ENCODE data around the gene RCAN3. TPM values are rescaled to one million over a fixed set of nuclear protein-coding genes. Genes with fewer than 3 reads are reported as not detected.

Gene RCAN3
- total and polyA plus RNA-seq, 9 of the 15 experiments (the other 6 are each of a cell fraction or from before 2014, with no cell fraction given) = 0.10 to 1.4 (median 0.43) TPM

DNA sequence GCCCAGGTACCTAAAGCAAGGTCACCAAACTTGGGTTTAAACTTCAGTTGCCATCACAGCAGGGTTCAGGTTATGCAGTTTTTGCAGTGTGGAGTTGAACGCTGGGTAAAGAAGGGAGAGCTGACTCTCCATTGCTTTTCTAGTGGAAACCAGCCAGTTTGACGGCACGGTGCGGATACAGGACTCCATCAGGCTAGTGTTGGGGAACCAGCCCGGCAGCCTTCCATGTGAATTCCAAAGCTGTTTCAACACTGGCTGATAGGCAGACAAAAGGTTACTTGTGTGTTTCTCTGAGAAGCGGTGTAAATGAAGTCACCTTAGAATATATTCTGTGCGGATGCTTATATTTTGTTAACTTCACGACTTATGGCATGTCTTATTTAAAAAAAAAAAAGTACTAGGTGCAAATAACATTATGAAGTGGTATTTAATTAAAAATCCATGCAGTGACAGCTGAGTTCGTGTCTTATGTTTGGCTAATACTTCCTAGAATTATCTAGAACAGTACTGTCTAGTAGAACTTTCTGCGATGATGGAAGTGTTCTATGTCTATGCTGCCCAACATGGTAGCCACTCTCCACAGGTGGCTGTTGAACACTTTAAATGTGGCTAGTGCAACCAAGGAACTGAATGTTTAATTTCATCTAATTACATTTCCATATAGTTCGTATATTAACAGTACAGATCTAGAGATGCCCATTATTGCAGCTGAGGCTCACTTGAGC lies 29.9 kb upstream of the RCAN3 start:
- ChIA-PET CTCF (ENCODE audit: low intra/inter-chr PET ratio) (interaction anchor here (0.6 kb wide), 1 partner anchor 18 kb away, joined by 3 read pairs; no protein-coding TSS in a partner anchor), POLR2A (interaction anchor here (0.6 to 1.7 kb wide), 3 partner anchors 13 to 993 kb away, joined by 3 to 7 read pairs (median 4); no protein-coding TSS in a partner anchor)
- TF ChIP-seq NR2C1 (IDR thresholded peaks at IDR 0.05) = no peak
- no peak for TF ChIP-seq NR2C1 (tag; IDR thresholded peaks at IDR 0.05)
- TF ChIP-seq NR4A1 (CRISPR knock-in tag; IDR thresholded peaks at IDR 0.05) = no peak
- no peak for TF ChIP-seq NR4A1 (tag; IDR thresholded peaks at IDR 0.05)
- no peak for TF ChIP-seq KAT7 (CRISPR knock-in tag; IDR thresholded peaks at IDR 0.05; ENCODE audit: borderline replicate concordance)
- no peak for TF ChIP-seq ELK1 (CRISPR knock-in tag; IDR thresholded peaks at IDR 0.05)
- TF ChIP-seq, protein P1, sequence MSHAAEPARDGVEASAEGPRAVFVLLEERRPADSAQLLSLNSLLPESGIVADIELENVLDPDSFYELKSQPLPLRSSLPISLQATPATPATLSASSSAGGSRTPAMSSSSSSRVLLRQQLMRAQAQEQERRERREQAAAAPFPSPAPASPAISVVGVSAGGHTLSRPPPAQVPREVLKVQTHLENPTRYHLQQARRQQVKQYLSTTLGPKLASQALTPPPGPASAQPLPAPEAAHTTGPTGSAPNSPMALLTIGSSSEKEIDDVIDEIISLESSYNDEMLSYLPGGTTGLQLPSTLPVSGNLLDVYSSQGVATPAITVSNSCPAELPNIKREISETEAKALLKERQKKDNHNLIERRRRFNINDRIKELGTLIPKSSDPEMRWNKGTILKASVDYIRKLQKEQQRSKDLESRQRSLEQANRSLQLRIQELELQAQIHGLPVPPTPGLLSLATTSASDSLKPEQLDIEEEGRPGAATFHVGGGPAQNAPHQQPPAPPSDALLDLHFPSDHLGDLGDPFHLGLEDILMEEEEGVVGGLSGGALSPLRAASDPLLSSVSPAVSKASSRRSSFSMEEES (CRISPR knock-in tag; IDR thresholded peaks at IDR 0.05) = no peak
- no peak for TF ChIP-seq BRF1 (IDR thresholded peaks at IDR 0.05; ENCODE audit: borderline replicate concordance, extremely low read depth, insufficient read length)
- TF ChIP-seq ZFX (CRISPR knock-in tag; IDR thresholded peaks at IDR 0.05) = no peak
- no peak for TF ChIP-seq MYBL2 (IDR thresholded peaks at IDR 0.05; ENCODE audit: low read depth)
- TF ChIP-seq MYBL2 (CRISPR knock-in tag; IDR thresholded peaks at IDR 0.05; ENCODE audit: borderline replicate concordance) = no peak
- Histone ChIP-seq H3K4me1 (replicated peaks in 1 of 2; ENCODE audit: control insufficient read depth in 2 of 2, insufficient read depth in 2 of 2, low read length in 2 of 2) (no peaks in the 10 kb centered on the region), H3K27me3 (ENCODE audit: control insufficient read depth in 2 of 2, insufficient read depth in 2 of 2, low read length in 2 of 2) (no peaks in the 10 kb centered on the region), H3K4me2 (ENCODE audit: insufficient read depth, low read length) (no peak overlapping the region), H2AFZ (ENCODE audit: low read depth, low read length) (no peak overlapping the region), H3K9me3 (replicated peaks; ENCODE audit: control insufficient read depth, insufficient read depth, low read depth, low read length) (no peaks in the 10 kb centered on the region), H3K27ac (ENCODE audit: extremely low read depth, low read depth, low read length) (no peak overlapping the region), H3K9me1 (ENCODE audit: control insufficient read depth, insufficient read depth, low read length) (no peaks in the 10 kb centered on the region), H3K36me3 (ENCODE audit: control insufficient read depth, insufficient read depth, low read length) (no peaks in the 10 kb centered on the region), H4K20me1 (replicated peaks; ENCODE audit: control insufficient read depth, insufficient read depth, low read length) (no peaks in the 10 kb centered on the region), H3K79me2 (ENCODE audit: control insufficient read depth, insufficient read depth, low read length) (no peaks in the 10 kb centered on the region), H3K9ac (ENCODE audit: insufficient read depth in 1 of 2, low read depth in 2 of 2, low read length in 2 of 2) (no peak overlapping the region), H3K4me3 (no peak overlapping the region)
- no peak for ATAC-seq
- no peak for DNase-seq (ENCODE audit: extremely low read depth in 1 of 4, low spot score in 3 of 4)
- BruUV-seq (replicated peaks) = no TSS peak
- 56% methylated on average over 11 of the region's 11 CpGs for WGBS (ENCODE audit: insufficient coverage, low coverage, missing lambda C conversion rate)
- FAIRE-seq = no peak
- in situ Hi-C loops (cut with MboI) = no loop called here
- intact Hi-C loops (cut with micrococcal nuclease) = no loop called here

Data from K562 (cell line).